ENCODE measurements around the gene MED26. TPM values are rescaled to one million over a fixed set of nuclear protein-coding genes. Genes with fewer than 3 reads are reported as not detected.

Gene MED26
- total RNA-seq, 1 donor from 2014 or later: 13.3 TPM

DNA sequence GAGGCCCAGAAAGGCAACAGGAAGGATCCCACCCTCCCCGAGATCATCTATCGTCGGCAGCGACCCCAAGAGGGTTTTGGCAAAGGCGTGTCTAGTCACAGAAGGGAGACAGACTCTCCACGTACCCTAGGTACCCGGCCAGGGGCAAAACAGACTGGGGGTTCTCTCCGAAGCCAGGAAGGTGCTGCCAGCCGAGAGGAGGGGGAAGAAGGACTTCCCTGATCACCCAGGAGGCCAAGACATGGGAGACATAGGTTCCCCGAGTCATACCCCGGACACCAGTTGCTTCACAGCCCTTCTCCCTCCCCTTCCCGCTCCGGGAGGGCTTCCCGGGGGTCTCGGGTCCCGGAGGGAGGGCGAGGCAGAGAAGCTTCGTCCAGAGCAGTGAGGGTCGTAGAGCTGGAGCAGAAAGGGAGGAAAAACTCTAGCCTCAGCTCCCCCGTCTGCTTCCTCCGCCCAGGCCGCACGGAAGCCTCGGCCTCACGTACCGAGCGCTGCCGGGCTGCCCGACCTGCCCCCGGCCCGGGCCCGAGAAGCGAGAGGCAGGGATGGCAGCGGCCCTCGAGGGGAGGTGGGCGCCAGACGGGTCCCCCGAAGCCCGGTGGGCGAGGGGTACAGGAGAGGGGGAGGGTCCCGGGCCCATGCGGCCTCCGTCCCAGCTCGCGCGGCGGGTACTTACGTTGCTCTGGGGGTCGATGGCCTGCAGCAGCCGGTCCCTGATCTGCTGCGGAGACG, 644 bp downstream of the MED26 start:
- DNase-seq (ENCODE audit: low spot score): peak; percentile 22
- Mint-ChIP-seq H3K9me3 (ENCODE audit: unreplicated experiment) (no peaks in the 10 kb centered on the region), H3K27me3 (ENCODE audit: unreplicated experiment) (peaks cover 9% of the 10 kb centered on the region), H3K36me3 (ENCODE audit: low read depth, unreplicated experiment) (peaks cover 16% of the 10 kb centered on the region), H3K4me3 (ENCODE audit: unreplicated experiment) (peak overlapping the region; percentile 95), H3K4me1 (ENCODE audit: unreplicated experiment) (peaks cover 27% of the 10 kb centered on the region), H3K27ac (ENCODE audit: unreplicated experiment) (peak overlapping the region; percentile 75)
- TF ChIP-seq, protein P1, sequence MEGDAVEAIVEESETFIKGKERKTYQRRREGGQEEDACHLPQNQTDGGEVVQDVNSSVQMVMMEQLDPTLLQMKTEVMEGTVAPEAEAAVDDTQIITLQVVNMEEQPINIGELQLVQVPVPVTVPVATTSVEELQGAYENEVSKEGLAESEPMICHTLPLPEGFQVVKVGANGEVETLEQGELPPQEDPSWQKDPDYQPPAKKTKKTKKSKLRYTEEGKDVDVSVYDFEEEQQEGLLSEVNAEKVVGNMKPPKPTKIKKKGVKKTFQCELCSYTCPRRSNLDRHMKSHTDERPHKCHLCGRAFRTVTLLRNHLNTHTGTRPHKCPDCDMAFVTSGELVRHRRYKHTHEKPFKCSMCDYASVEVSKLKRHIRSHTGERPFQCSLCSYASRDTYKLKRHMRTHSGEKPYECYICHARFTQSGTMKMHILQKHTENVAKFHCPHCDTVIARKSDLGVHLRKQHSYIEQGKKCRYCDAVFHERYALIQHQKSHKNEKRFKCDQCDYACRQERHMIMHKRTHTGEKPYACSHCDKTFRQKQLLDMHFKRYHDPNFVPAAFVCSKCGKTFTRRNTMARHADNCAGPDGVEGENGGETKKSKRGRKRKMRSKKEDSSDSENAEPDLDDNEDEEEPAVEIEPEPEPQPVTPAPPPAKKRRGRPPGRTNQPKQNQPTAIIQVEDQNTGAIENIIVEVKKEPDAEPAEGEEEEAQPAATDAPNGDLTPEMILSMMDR (IDR thresholded peaks at IDR 0.05; ENCODE audit: unreplicated experiment): no peak

DNA sequence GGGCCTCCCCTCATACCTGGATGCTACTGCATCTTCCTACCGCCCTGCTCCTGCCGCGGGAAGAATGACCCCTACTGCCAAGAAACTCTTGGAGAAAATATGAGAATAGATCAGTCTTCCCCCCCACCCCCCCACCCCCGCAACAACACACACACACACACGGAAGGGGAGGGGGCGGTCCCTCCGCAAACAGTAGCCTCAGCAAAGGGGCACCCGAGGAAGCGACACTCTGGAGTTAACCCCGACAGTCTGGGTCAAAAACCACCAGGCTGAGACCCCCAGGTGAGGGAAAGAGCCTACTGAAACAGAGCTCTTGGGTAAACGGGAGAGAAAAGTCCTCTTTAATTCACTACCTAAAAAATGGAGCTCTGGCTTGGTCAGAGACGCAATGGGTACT, 1.2 kb downstream of the MED26 start:
- TF ChIP-seq, protein P1 (IDR thresholded peaks at IDR 0.05; ENCODE audit: unreplicated experiment): no peak
- Mint-ChIP-seq H3K9me3 (ENCODE audit: unreplicated experiment) (no peaks in the 10 kb centered on the region), H3K27ac (ENCODE audit: unreplicated experiment) (peak overlapping the region; percentile 75), H3K4me3 (ENCODE audit: unreplicated experiment) (peak overlapping the region; percentile 95), H3K4me1 (ENCODE audit: unreplicated experiment) (peaks cover 27% of the 10 kb centered on the region), H3K36me3 (ENCODE audit: low read depth, unreplicated experiment) (peaks cover 18% of the 10 kb centered on the region), H3K27me3 (ENCODE audit: unreplicated experiment) (peaks cover 9% of the 10 kb centered on the region)
- no peak for DNase-seq (ENCODE audit: low spot score)

DNA sequence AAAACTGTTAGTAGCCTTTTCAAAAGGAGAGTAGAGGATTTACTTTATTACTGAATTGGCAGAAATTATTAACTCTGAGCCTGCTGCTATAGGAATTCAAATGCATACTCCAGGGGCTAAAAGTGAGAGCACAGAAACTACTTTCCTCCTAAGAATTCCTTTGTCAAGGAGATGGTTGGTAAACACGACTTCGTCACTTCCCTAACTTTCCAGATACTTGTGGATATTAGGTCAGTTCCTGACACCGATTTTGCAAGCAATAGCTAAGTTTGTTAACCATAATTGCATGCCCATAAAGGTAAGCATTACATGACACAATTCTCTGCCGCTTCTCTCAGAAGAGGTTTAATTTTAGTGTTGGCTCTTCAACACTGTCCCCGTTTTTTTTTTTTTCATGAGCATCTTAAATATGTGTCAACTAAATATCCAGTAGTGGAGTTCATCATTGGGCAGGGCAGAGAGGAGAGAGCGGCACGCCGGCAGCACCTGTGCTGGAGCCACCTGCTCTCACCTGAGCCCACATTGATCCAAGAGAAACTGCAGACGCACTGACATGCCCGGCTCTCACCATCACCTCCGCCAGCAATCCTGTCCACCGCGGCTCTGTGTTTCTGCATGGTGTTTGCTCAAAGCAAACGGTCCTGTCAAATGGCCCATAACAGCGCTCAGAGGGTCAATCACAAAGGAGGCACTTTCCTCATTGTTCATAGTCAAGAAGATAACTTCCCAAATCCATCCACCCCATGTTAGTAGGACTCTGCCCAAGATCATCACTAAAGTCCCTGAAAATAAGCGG, 2.6 kb downstream of the MED26 start:
- H3K9me3 Mint-ChIP-seq (ENCODE audit: unreplicated experiment): no peaks in the 10 kb centered on the region
- peaks cover 9% of the 10 kb centered on the region for H3K27me3 Mint-ChIP-seq (ENCODE audit: unreplicated experiment)
- peaks cover 20% of the 10 kb centered on the region for H3K36me3 Mint-ChIP-seq (ENCODE audit: low read depth, unreplicated experiment)
- H3K27ac Mint-ChIP-seq (ENCODE audit: unreplicated experiment): peak overlapping the region; percentile 4
- H3K4me1 Mint-ChIP-seq (ENCODE audit: unreplicated experiment): peaks cover 27% of the 10 kb centered on the region
- no peak for DNase-seq (ENCODE audit: low spot score)
- TF ChIP-seq, protein P1 (IDR thresholded peaks at IDR 0.05; ENCODE audit: unreplicated experiment): no peak
- peak overlapping the region; percentile 95 for H3K4me3 Mint-ChIP-seq (ENCODE audit: unreplicated experiment)

DNA sequence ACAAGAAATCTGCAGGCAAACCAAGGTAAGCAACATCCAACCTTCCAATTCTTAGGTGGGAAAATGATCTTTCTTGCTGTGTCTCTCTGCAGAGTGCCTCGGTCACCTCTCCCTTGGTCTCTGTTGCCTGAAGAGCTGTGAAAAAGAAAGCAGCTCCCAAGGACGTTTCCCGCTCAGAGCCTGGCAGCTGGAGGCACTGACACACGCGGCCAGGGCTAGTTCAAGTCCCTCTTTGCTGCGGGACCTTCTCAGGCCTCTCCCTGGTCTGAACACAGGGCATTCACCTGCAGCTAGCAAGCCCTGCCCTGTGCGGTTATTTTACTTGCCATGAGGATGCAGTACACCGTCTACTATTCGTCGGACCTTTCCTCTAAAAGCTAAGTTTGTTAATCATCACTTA, 3.8 kb downstream of the MED26 start:
- Mint-ChIP-seq H3K36me3 (ENCODE audit: low read depth, unreplicated experiment) (peaks cover 20% of the 10 kb centered on the region), H3K4me1 (ENCODE audit: unreplicated experiment) (peaks cover 25% of the 10 kb centered on the region), H3K4me3 (ENCODE audit: unreplicated experiment) (no peak overlapping the region), H3K27me3 (ENCODE audit: unreplicated experiment) (peaks cover 8% of the 10 kb centered on the region), H3K27ac (ENCODE audit: unreplicated experiment) (peak overlapping the region; percentile 18), H3K9me3 (ENCODE audit: unreplicated experiment) (no peaks in the 10 kb centered on the region)
- TF ChIP-seq, protein P1 (IDR thresholded peaks at IDR 0.05; ENCODE audit: unreplicated experiment): no peak
- no peak for DNase-seq (ENCODE audit: low spot score)

DNA sequence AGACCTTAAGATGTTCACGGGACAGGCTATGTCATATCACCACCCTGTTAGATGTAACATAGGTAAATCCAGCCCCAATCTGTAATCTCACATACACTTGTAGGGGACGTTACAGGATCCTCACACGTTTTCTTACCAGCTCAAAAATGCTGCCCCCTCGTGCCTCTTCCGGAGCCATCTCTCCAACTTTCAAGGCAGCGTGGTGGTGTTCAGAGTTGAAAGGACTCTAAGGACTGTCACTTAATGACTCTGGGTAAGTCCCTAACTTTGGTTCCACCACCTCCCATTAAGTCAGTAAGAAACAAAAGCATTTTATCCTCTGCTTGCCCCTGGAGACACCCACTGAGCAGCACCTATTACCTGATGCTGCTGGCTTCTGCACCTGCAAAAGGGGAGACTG, 4.4 kb downstream of the MED26 start:
- Mint-ChIP-seq H3K27me3 (ENCODE audit: unreplicated experiment) (peaks cover 8% of the 10 kb centered on the region), H3K4me3 (ENCODE audit: unreplicated experiment) (no peak overlapping the region), H3K36me3 (ENCODE audit: low read depth, unreplicated experiment) (peaks cover 20% of the 10 kb centered on the region), H3K27ac (ENCODE audit: unreplicated experiment) (no peak overlapping the region), H3K4me1 (ENCODE audit: unreplicated experiment) (peaks cover 27% of the 10 kb centered on the region), H3K9me3 (ENCODE audit: unreplicated experiment) (no peaks in the 10 kb centered on the region)
- TF ChIP-seq, protein P1 (IDR thresholded peaks at IDR 0.05; ENCODE audit: unreplicated experiment): no peak
- no peak for DNase-seq (ENCODE audit: low spot score)

All from endothelial cell (in vitro differentiated cells).